ENCODE measurements around the gene MLNR.

Gene MLNR

DNA sequence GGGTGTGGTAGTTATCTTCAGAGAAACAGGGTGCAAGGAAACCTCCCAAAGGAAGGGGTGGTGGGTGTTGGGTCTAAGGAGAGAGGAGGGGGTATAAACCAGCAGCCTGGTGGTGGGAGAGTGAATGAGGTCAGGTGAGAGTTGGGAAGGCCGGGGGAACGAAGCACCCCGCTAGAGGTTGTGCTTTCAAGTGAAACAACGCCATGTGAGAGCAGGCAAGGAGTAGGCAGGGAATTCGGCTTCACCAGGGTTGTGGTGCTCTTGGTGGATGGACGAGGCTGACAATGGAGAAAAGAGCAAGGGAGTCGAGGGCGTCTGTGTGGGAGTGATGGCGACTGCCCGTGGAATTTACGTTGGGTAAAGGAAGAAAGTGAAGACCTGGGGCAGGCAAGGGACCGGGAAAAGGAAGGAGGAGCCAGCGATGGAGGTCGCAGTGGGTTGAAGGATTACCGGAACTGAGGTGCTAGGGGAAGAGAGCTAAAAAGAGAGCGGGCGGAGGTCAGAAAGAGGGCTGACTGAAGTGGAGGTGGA is 2.1 kb upstream of the MLNR start:
- TF ChIP-seq CTCF (IDR thresholded peaks at IDR 0.05; ENCODE audit: low read depth, low read length): no peak

DNA sequence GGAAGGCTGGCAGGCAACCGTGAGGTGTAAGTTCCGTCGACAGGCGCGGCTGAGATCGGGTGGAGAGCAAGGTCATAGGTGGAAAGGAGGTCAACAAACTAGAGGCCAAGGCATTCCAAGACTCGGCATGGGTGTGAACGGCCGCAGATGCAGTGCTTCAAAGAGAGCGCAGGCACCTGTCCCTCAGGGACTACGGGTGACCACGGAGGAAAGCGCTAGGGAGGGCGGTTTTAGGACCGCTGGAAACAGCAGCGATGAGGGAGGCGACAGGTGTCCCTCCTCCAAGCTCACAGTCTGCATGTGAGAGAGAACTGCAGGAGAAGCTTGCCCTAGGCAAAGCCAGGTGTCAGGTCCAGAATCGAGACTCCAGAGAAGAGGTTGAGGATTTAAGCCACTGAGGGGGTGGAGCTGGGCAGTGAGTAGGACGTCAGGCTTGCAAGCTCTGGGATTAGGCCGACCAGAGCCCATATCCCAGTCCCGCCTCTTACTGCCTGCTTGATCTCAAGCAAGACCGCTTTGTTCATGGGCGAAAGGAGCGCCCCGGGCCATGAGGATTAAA is 1.6 kb upstream of the MLNR start:
- no peak for TF ChIP-seq CTCF (IDR thresholded peaks at IDR 0.05; ENCODE audit: low read depth, low read length)
- no peak overlapping the region for H3K4me3 ChIP-seq (ENCODE audit: low read depth, low read length)

More for the DNA sequence above, 2.1 kb upstream of the MLNR start:
- no peak overlapping the region for H3K4me3 ChIP-seq (ENCODE audit: low read depth, low read length)

- no peak overlapping the region for H3K4me3 ChIP-seq (ENCODE audit: low read depth, low read length)
- no peak for TF ChIP-seq CTCF (IDR thresholded peaks at IDR 0.05; ENCODE audit: low read depth, low read length)
Measured at GRCh38 chr13:49219647-49220035, 497 bp upstream of the MLNR start.

GRCh38 chr13:49220856-49221589 is 885 bp downstream of the MLNR start:
- TF ChIP-seq CTCF (IDR thresholded peaks at IDR 0.05; ENCODE audit: low read depth, low read length): no peak
- H3K4me3 ChIP-seq (ENCODE audit: low read depth, low read length): peak overlapping the region; percentile 17; the same call in 1 of the 2 replicates

GRCh38 chr13:49221590-49221965 is 1.4 kb downstream of the MLNR start:
- no peak for TF ChIP-seq CTCF (IDR thresholded peaks at IDR 0.05; ENCODE audit: low read depth, low read length)
- H3K4me3 ChIP-seq (ENCODE audit: low read depth, low read length): no peak overlapping the region

DNA sequence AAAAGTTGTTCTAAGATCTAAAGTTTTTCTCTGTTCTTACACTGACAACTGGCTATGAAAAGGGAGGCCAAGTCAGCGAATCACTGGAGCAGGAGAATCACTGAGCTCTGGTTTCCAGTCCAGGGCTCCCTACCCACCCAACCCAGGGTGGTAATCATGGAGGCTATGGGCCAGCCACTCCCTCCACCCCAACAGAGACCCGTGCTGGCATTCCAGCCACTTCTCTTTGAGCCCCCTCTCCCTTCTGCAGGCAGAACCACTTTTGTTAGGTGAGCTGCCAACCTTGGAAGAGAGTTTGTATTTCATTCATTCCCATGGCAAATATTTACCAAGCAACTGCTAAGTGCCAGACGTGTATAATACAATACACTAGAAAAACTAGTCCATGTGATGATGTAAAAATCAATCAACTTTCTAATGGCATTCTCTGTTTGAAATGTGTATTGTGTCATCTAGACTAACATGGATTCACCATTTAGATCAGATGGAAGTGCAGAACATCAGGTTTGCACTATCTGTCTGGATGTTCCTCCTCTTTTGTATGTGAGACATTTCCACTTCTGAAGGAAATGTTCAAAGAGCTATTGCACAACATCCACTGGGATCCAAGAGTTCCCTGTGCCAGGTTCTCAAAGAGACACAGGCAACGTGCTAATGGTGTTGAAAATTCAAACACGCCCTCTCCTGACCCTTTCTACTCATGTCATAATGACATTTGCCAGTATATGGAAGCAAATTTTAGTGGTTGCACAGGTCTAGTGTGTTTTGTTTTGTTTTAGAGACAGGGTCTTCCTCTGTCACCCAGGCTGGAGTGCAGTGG is 5.3 kb downstream of the MLNR start:
- no peak overlapping the region for H3K4me3 ChIP-seq (ENCODE audit: low read depth, low read length)
- TF ChIP-seq CTCF (IDR thresholded peaks at IDR 0.05; ENCODE audit: low read depth, low read length): no peak

Measured in WI38 (cell line).